Stimulated activated CD8-positive, alpha-beta memory T cell treated with anti-CD3 and anti-CD28 coated beads, Interleukin-12 subunit alpha, Interleukin-12 subunit beta, amount 100 ng/mL, for 4 hours (primary cell): ENCODE results near the gene CYP27C1.

ENCODE experiments used
- DNase-seq: peaks from one replicate; pipeline ENCODE4 v3.0.0-alpha.2; 2020; ENCODE audit warnings: low read depth

The CYP27C1 gene

GRCh38 chr2:127150996-127151395 is 69.1 kb downstream of the CYP27C1 start:
- DNase-seq, result no peak

- no peak for DNase-seq
These were observed 70.7 kb downstream of the CYP27C1 start for GRCh38 chr2:127149384-127149783.

- DNase-seq, result no peak
These were observed 73.1 kb downstream of the CYP27C1 start for GRCh38 chr2:127146820-127147502.

DNA sequence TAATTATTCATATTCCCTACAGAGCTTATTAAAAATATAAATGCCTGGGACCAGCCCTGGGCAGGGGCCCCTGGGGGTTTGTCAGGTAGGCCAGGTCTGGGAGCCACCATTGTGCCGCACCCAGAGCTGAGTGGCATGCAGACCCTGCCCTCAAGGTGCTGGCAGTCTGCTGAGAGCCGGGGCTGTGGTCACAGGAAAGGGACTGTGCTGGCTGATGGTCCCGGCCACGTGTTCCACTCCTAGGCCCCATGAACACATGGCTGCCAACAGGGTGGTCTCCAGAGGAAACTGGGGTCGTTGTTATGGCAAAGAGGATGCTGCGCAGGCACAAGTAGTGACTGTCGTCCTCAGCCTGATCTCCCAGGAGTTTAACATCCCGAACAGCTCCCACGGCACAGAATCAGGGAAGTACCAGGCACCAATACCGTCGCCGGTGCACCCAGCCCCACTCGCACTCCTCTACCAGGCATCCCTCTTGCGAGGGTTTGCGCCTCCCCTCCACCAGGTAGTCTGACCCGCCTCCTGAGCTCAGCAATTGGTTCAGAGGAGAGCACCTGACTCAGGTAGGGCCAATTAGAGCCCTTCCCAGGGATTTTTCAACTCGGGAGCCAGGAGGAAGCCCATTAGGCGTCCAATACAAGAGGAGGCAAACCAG is 73.9 kb downstream of the CYP27C1 start:
- DNase-seq, result no peak

- no peak for DNase-seq
These were observed 74.7 kb downstream of the CYP27C1 start for GRCh38 chr2:127145280-127145895.

DNA sequence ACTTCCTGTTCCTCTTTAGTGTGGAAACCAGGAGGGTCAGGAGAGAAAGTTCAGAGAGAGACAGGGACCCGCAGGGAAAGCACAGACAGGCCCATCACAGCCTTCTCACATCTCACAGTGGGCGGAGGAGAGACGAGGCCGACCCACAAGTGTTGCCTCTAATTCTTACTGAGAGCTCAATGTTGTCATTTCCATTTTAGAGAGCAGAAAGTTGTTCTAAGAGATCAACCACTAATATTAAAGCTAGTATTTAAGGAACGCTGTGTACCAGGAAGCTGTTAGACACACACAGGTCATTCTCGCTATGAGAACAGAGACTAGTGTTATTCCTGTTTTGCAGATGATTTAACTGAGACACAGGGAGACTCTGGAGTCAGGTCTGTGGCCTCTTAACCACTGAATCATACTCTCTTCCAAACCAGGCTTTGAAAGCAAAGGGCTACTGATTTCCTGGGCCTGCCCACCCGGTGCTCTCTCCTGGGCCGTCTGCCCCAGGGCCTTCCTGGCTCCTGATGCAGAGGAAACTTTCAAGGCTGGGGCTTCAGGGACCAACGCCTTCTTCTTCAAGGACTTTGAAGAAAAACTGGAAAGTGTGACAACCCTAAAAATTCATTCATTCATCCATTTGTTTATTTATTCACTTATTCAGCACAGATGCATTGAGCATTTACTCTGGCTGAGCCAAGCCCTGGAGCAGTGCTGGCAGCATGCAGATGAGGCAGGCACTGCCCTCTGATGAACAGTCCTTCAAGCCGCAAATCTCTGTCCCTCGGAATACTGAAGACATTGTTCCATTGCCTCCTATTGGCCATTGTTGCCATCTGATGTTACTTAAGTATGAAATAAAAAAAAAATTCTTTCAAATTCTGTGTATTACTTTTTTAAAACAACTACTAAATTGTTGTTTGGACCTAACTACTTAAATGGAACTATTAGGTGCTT is 76.0 kb downstream of the CYP27C1 start:
- no peak for DNase-seq

GRCh38 chr2:127142663-127143630 is 77.2 kb downstream of the CYP27C1 start:
- no peak for DNase-seq

DNA sequence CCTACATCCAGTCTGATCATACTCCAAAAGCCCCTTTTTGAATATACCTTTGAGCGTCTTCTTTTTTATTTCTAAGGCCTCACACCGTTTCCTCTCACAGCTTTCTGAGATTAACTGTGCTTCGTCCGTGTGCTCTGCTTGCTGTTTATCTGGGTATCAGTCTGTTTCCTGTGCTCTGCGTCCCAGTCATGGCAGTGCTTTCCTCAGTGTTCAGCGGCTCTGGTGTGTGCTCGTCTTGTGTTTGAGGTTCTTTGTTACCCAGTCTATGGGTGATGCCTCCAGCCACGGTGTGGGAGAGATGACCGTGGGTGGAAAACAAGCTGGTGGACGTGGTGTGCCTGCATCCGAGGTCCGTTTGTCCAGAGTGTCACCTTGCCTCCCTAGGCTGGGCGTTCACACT is 79.6 kb downstream of the CYP27C1 start:
- DNase-seq, result no peak

DNA sequence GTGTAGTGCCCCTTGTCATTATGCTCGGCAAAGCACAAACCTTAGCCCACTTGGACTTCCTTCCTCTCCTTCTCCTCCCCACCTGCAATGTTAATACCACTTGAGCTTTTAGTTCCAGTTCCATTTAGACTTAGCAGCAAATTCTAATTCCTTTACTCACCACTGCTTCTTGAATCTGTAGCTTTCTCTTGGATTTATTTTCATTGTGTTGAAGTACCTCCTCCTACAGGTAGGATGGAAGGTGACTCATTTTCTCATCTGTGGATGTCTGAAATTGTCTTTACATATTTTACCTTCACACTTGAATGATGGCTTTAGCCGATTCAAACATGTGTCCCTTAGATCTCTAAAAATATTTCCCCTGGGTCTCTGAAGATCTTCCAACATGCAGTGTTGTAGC is 80.3 kb downstream of the CYP27C1 start:
- no peak for DNase-seq

- DNase-seq, result no peak
These were observed 81.8 kb downstream of the CYP27C1 start for GRCh38 chr2:127138281-127138680.

GRCh38 chr2:127137741-127138140 is 82.4 kb downstream of the CYP27C1 start:
- no peak for DNase-seq

GRCh38 chr2:127137225-127137624 is 82.9 kb downstream of the CYP27C1 start:
- DNase-seq, result no peak

DNA sequence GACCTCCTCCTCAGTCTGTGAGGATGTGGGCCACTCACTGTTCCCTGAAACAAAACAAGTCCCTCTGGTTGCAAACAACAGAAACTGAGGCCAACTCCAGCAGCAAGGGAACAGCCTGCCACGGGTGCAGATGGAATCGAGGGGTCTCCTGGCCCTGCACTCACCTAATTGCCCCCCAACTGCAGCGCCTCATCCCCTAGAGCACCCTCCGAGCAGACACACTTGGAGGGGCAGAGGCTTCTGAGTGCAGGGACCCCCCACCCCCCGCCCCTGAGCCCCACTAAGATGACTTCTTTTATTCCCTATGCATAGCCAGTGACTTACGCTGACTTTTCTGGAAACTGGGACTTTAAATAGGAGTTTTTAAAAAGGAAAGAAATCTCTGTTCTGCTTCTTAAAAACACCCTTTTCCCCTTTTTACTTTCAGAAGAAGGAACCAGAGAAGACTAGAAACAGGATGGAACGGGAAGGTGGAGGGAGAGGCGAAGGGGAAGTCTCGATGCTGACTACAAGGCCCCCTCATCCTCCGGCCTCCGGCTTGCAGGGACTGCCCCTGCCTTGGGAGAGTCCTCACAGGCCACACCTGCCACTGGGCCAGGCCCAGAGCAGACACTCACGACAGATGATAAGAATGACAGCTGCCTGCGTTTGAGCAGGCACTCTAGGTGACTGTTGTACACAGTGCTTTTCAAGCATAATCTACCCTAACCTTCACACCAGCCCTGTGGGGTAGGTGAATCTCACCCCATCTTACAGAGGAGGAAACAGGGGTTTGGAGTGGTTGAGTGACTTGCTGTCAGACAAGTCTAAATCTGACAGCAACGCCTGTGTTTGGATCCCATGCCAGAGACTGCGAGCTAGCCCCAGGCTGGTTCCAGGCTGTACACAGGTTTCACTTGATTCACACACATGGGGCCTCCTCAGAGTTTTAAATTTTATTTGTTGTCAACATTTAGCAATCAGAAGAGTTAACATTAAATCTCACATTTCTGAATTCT is 85.0 kb downstream of the CYP27C1 start:
- no peak for DNase-seq

GRCh38 chr2:127134235-127134634 is 85.9 kb downstream of the CYP27C1 start:
- no peak for DNase-seq
